ENCODE data around the gene BARX1. TPM values are rescaled to one million over a fixed set of nuclear protein-coding genes. Genes with fewer than 3 reads are reported as not detected.
"Not testable (repeated sequence)": the region's sequence is repeated elsewhere in the genome, so short reads cannot be mapped to it uniquely, and the experiment has no call there.

The BARX1 gene
- total and polyA plus RNA-seq, 7 donors = 0.23 TPM; not detected in 6

DNA sequence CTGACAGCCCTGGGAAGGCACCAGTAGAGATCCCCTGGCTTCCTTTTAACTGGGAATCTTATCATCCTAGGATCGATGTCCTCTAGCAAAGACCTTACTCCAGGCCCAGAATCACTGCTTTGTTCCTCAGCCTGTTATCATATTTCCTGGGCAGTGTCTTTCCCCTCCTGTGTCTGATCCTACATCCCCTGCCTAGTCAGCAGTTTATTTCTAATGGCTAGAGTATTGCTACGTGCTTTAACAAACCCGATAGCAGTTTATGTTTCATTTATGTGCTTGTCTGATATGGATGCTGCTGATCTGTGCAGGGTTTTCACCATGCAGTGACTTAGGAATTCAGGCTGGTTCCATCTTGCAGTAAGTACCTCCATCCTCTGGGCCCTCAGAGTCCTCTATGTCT is 20.9 kb upstream of the BARX1 start:
- WGBS, 2 donors = 91 to 93% methylated on average over 3 of the region's 3 CpGs
- H3K4me1 ChIP-seq = no peaks in the 10 kb centered on the region
- TF ChIP-seq EP300 (IDR thresholded peaks at IDR 0.05) (no peak), POLR2AphosphoS5 (IDR thresholded peaks at IDR 0.05) (no peak), POLR2A (IDR thresholded peaks at IDR 0.05) (no peak)
- TF ChIP-seq, protein P1, sequence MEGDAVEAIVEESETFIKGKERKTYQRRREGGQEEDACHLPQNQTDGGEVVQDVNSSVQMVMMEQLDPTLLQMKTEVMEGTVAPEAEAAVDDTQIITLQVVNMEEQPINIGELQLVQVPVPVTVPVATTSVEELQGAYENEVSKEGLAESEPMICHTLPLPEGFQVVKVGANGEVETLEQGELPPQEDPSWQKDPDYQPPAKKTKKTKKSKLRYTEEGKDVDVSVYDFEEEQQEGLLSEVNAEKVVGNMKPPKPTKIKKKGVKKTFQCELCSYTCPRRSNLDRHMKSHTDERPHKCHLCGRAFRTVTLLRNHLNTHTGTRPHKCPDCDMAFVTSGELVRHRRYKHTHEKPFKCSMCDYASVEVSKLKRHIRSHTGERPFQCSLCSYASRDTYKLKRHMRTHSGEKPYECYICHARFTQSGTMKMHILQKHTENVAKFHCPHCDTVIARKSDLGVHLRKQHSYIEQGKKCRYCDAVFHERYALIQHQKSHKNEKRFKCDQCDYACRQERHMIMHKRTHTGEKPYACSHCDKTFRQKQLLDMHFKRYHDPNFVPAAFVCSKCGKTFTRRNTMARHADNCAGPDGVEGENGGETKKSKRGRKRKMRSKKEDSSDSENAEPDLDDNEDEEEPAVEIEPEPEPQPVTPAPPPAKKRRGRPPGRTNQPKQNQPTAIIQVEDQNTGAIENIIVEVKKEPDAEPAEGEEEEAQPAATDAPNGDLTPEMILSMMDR (IDR thresholded peaks at IDR 0.05) = no peak
- H3K9me3 ChIP-seq = peaks cover 0 to 5% (median 2%) of the 10 kb centered on the region in 4 donors
- intact Hi-C loops (cut with DNase I) = no loop called here
- H3K4me3 ChIP-seq = no peak overlapping the region
- no peaks in the 10 kb centered on the region for H3K36me3 ChIP-seq
- H3K27ac ChIP-seq = no peak overlapping the region
- DNase-seq = no peak
- peaks cover 0 to 4% (median 0%) of the 10 kb centered on the region in 3 donors for H3K27me3 ChIP-seq

DNA sequence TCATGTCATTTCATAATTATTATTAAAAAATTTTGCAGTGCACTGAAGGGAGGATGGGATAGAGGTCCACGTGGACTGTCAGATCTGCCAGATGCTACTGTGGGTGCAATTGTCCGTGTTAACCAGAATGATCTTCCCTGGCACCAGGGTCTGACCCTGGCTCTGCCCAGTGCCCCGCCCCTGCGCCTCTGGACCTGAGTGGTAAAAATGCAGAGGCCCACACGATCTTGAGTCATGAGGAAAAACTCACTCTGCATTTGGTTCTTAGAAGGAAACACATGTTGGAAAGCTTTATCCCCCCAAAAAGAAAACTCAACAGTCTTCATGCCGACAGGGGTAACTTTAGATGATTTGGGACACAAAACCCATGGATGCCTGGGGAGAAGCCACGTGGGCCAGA is 20.1 kb upstream of the BARX1 start:
- 75 to 86% methylated on average over 7 of the region's 7 CpGs for WGBS, 2 donors
- H3K27me3 ChIP-seq = peaks cover 0 to 4% (median 0%) of the 10 kb centered on the region in 3 donors
- TF ChIP-seq POLR2AphosphoS5 (IDR thresholded peaks at IDR 0.05) (no peak), EP300 (IDR thresholded peaks at IDR 0.05) (no peak), POLR2A (IDR thresholded peaks at IDR 0.05) (no peak)
- TF ChIP-seq, protein P1 (IDR thresholded peaks at IDR 0.05) = no peak
- H3K4me1 ChIP-seq = no peaks in the 10 kb centered on the region
- H3K36me3 ChIP-seq = no peaks in the 10 kb centered on the region
- no peak overlapping the region for H3K27ac ChIP-seq
- no peak overlapping the region for H3K4me3 ChIP-seq
- intact Hi-C loops (cut with DNase I) = no loop called here
- H3K9me3 ChIP-seq = peaks cover 0 to 5% (median 2%) of the 10 kb centered on the region in 4 donors
- DNase-seq = no peak

DNA sequence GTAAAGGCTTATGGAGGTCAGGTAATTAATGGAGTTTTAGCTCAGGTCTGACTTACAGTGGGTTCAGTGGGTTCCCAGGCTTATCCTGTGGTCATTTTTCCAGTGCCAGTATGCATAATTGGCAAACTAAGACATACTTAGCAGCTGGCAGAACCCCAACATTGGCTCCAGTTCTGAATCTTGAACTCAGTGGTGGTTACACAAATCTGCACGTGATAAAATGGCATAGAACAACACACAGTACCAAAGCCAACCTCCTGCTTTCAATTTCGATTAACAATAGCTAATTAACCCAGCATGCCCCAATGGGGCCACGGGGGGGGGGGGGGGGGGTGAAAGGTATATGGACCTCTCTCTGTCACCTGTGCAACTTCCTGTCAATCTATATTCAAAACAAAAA is 19.0 kb upstream of the BARX1 start:
- 41 to 47% methylated on average over 3 of the region's 3 CpGs for WGBS, 2 donors
- intact Hi-C loops (cut with DNase I) = no loop called here
- no peak for TF ChIP-seq EP300 (IDR thresholded peaks at IDR 0.05)
- TF ChIP-seq, protein P1 (IDR thresholded peaks at IDR 0.05) = no peak
- no peak for DNase-seq
- peaks cover 0 to 1% (median 0%) of the 10 kb centered on the region in 3 donors for H3K27me3 ChIP-seq
- H3K4me1 ChIP-seq = no peaks in the 10 kb centered on the region
- H3K27ac ChIP-seq = no peak overlapping the region
- peaks cover 0 to 5% (median 2%) of the 10 kb centered on the region in 4 donors for H3K9me3 ChIP-seq
- H3K36me3 ChIP-seq = no peaks in the 10 kb centered on the region
- no peak overlapping the region for H3K4me3 ChIP-seq

DNA sequence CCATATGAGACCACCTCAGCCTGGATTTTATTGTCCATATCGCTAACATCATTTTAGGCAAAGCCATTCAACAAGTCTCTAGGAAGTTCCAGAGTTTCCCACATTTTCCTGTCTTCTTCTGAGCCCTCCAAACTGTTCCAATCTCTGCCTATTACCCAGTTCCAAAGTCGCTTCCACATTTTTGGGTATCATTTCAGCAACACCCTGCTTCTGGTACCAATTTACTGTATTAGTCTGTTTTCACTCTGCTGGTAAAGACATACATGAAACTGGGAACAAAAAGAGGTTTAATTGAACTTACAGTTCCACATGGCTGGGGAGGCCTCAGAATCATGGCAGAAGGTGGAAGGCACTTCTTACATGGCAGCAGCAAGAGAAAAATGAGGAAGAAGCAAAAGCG is 17.5 kb upstream of the BARX1 start:
- H3K27me3 ChIP-seq; H3K4me3 ChIP-seq; DNase-seq; H3K27ac ChIP-seq; H3K36me3 ChIP-seq; H3K4me1 ChIP-seq; H3K9me3 ChIP-seq; intact Hi-C loops (cut with DNase I): not testable (repeated sequence)
- 93 to 95% methylated on average over 3 of the region's 3 CpGs for WGBS, 2 donors

DNA sequence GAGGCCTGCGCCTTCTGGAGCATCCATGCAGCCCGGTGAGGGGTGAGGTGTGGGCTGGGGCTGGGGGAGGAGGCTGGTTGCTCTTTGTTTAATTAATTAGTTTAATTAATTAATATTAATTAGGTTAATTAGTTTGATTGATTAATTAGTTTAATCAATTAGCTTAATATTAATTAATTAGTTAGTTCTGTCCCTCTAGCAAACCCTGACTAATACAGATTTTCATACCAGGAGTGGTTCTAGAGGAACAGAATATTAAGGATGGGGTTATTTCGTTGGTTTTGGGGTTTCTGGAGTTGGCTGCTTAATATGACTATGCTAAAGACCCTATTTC is 14.1 kb upstream of the BARX1 start:
- TF ChIP-seq POLR2AphosphoS5 (IDR thresholded peaks at IDR 0.05) (no peak), POLR2A (IDR thresholded peaks at IDR 0.05) (no peak), EP300 (IDR thresholded peaks at IDR 0.05) (no peak)
- TF ChIP-seq, protein P1 (IDR thresholded peaks at IDR 0.05) = no peak

More for the DNA sequence above, 14.1 kb upstream of the BARX1 start:
- DNase-seq = no peak
- intact Hi-C loops (cut with DNase I) = no loop called here
- WGBS, 2 donors = 94 to 95% methylated on average over 3 of the region's 3 CpGs
- peaks cover 0 to 5% (median 2%) of the 10 kb centered on the region in 4 donors for H3K9me3 ChIP-seq
- no peaks in the 10 kb centered on the region for H3K36me3 ChIP-seq
- peaks cover 0 to 8% (median 6%) of the 10 kb centered on the region in 3 donors for H3K27me3 ChIP-seq
- no peaks in the 10 kb centered on the region for H3K4me1 ChIP-seq
- no peak overlapping the region for H3K27ac ChIP-seq
- H3K4me3 ChIP-seq = no peak overlapping the region
